K562 (cell line): ENCODE measurements around the gene MTFMT. TPM values are rescaled to one million over a fixed set of nuclear protein-coding genes. Genes with fewer than 3 reads are reported as not detected.

ENCODE experiments used
- ATAC-seq: fragments of 200-7000 bp; cut with Tn5 transposase; 3 replicates; pipeline ENCODE4 v1.9.1; 2020; ENCODE audit warnings: moderate library complexity
- BruUV-seq: library from RNA; stranded (reverse); fragments of 400-500 nt; replicated peaks from 2 replicates; lab custom pipeline; 2021; lab: Mats Ljungman, UMichigan
- CTCF ChIA-PET: fragments of 300-600 bp; formaldehyde crosslinking; extraction: SDS; loops from one replicate; lab custom pipeline; 2021; ENCODE audit warnings: low intra/inter-chr PET ratio; lab: Yijun Ruan, JAX
- POLR2A ChIA-PET: fragments of 300-600, 350-650 bp; sonication (Branson Sonifier 250); formaldehyde crosslinking; extraction: SDS; loops from one replicate; lab custom pipeline; 2021; ENCODE audit warnings: antibody characterized with exemption, inconsistent platforms; lab: Yijun Ruan, JAX
- DNase-seq, 4 experiments: peaks; one replicate each; pipeline versions ENCODE4 v3.0.0 to v3.0.0-alpha.2; 2011 to 2018; ENCODE audit warnings: low spot score in 3 of 4, mixed read lengths in 3 of 4; ENCODE audit errors: extremely low read depth in 1 of 4
- FAIRE-seq: peaks from 2 replicates; lab custom pipeline; 2011; peaks lifted over from hg19 to GRCh38; lab: Jason Lieb, UNC
- H2AFZ ChIP-seq: 2 replicates; pipeline ENCODE4 v1.6.0; 2011; ENCODE audit warnings: low read depth, low read length, control low read depth, inconsistent platforms
- H3K27ac ChIP-seq: fragments of 200-600 bp; 3 replicates; pipeline ENCODE4 v1.8.0; 2011; ENCODE audit warnings: low read depth, mild to moderate bottlenecking, control low read depth, inconsistent platforms, low read length, moderate library complexity, mixed read lengths; ENCODE audit errors: extremely low read depth
- H3K27me3 ChIP-seq, 2 experiments: fragments of 300-600 bp in 1 of 2; 2 replicates in 1 of 2; 3 replicates in 1 of 2; pipeline versions ENCODE4 v1.6.0 to v1.8.0; 2011; ENCODE audit warnings: inconsistent platforms in 2 of 2, low read length in 2 of 2, mild to moderate bottlenecking in 1 of 2, mixed read lengths in 1 of 2, moderate library complexity in 1 of 2; ENCODE audit not compliant: control insufficient read depth in 2 of 2, insufficient read depth in 2 of 2
- H3K36me3 ChIP-seq: fragments of 300-600 bp; 3 replicates; pipeline ENCODE4 v1.8.0; 2011; ENCODE audit warnings: mild to moderate bottlenecking, low read length, inconsistent platforms; ENCODE audit not compliant: control insufficient read depth, insufficient read depth
- H3K4me1 ChIP-seq, 2 experiments: fragments of 200-600 bp in 1 of 2; replicated peaks in 1 of 2; 2 replicates in 1 of 2; 3 replicates in 1 of 2; pipeline versions ENCODE4 v1.5.1 to v1.8.0; 2011; ENCODE audit warnings: inconsistent platforms in 2 of 2, low read length in 2 of 2, mild to moderate bottlenecking in 1 of 2, mixed read lengths in 1 of 2, moderate library complexity in 1 of 2; ENCODE audit not compliant: control insufficient read depth in 2 of 2, insufficient read depth in 2 of 2
- H3K4me2 ChIP-seq: 2 replicates; pipeline ENCODE4 v1.6.1; 2011; ENCODE audit warnings: low read length, control low read depth, inconsistent platforms, mixed read lengths; ENCODE audit not compliant: insufficient read depth
- H3K4me3 ChIP-seq: fragments of 200-600 bp; sonication (generic), shearing (Covaris generic); 2 replicates; pipeline ENCODE4 v1.5.1; 2016; ENCODE audit warnings: control low read depth, inconsistent platforms
- H3K79me2 ChIP-seq: fragments of 200-600 bp; 3 replicates; pipeline ENCODE4 v1.8.0; 2011; ENCODE audit warnings: low read length, inconsistent platforms; ENCODE audit not compliant: control insufficient read depth, insufficient read depth
- H3K9ac ChIP-seq, 2 experiments: 2 replicates each; pipeline versions ENCODE4 v1.6.0 to v1.6.1; 2011; ENCODE audit warnings: low read depth in 2 of 2, low read length in 2 of 2, control low read depth in 1 of 2, inconsistent platforms in 1 of 2, mild to moderate bottlenecking in 1 of 2, mixed read lengths in 1 of 2; ENCODE audit not compliant: insufficient read depth in 1 of 2
- H3K9me1 ChIP-seq: one replicate; pipeline ENCODE4 v1.6.0; 2011; ENCODE audit warnings: inconsistent platforms, mild to moderate bottlenecking, low read length, moderate library complexity; ENCODE audit not compliant: control insufficient read depth, insufficient read depth
- H3K9me3 ChIP-seq: replicated peaks from 2 replicates; pipeline ENCODE4 v1.5.1; 2011; ENCODE audit warnings: low read depth, low read length, inconsistent platforms; ENCODE audit not compliant: control insufficient read depth, insufficient read depth
- H4K20me1 ChIP-seq: replicated peaks from 2 replicates; pipeline ENCODE4 v1.6.1; 2011; ENCODE audit warnings: low read length, inconsistent platforms, mixed read lengths; ENCODE audit not compliant: control insufficient read depth, insufficient read depth
- CBFA2T3 ChIP-seq: fragments of 450-650 bp; IDR thresholded peaks from 2 replicates; pipeline ENCODE4 v1.6.1; 2017
- CREB1 ChIP-seq, 2 experiments: sonication (generic) in 1 of 2; formaldehyde crosslinking in 1 of 2; IDR thresholded peaks; 2 replicates each; pipeline versions ENCODE4 v1.6.1 to v1.8.0; 2012 to 2022; ENCODE audit warnings: inconsistent platforms in 1 of 2, mild to moderate bottlenecking in 1 of 2, missing genetic modification reagents in 1 of 2, moderate library complexity in 1 of 2
- HDAC3 ChIP-seq: fragments of 450-650 bp; IDR thresholded peaks from 2 replicates; pipeline ENCODE4 v1.6.1; 2018; ENCODE audit warnings: borderline replicate concordance, mild to moderate bottlenecking, moderate library complexity; ENCODE audit not compliant: partially characterized antibody
- KDM2B ChIP-seq: fragments of 250-450 bp; sonication (Bioruptor Pico); IDR thresholded peaks from 2 replicates; pipeline ENCODE4 v1.8.0; 2021; ENCODE audit warnings: mild to moderate bottlenecking, moderate library complexity
- MAFK ChIP-seq: IDR thresholded peaks from 2 replicates; pipeline ENCODE4 v1.6.1; 2011; ENCODE audit warnings: low read length, improper control_type of control experiment
- PRPF4 ChIP-seq: fragments of 200-400 bp; formaldehyde crosslinking; IDR thresholded peaks from one replicate; pipeline ENCODE4 v1.6.1; 2017; ENCODE audit warnings: low read length, low read depth, mild to moderate bottlenecking; ENCODE audit not compliant: insufficient read depth, poor library complexity, severe bottlenecking
- PTBP1 ChIP-seq: fragments of 200-400 bp; formaldehyde crosslinking; IDR thresholded peaks from 2 replicates; pipeline ENCODE4 v1.6.1; 2017; ENCODE audit warnings: low read depth, low read length
- RCOR1 ChIP-seq, 2 experiments: IDR thresholded peaks; 2 replicates each; pipeline ENCODE4 v1.6.1; 2012; ENCODE audit warnings: low read depth in 2 of 2, low read length in 2 of 2, borderline replicate concordance in 1 of 2, improper control_type of control experiment in 1 of 2
- ZBTB7A ChIP-seq: IDR thresholded peaks from 2 replicates; pipeline ENCODE4 v1.6.1; 2011; ENCODE audit warnings: low read depth, mild to moderate bottlenecking, low read length, moderate library complexity, borderline replicate concordance; ENCODE audit not compliant: control insufficient read depth
- ZNF121 ChIP-seq: sonication (generic); formaldehyde crosslinking; conservative IDR thresholded peaks from 2 replicates; pipeline ENCODE4 v1.8.0; 2022; ENCODE audit warnings: missing genetic modification reagents
- ZNF280B ChIP-seq: fragments of 250-450 bp; sonication (Bioruptor Pico); IDR thresholded peaks from 2 replicates; pipeline ENCODE4 v1.5.1; 2021; ENCODE audit warnings: mild to moderate bottlenecking
- ZNF766 ChIP-seq: fragments of 200-800 bp; sonication (Bioruptor generic); conservative IDR thresholded peaks from 2 replicates; pipeline ENCODE4 v1.6.1; 2016; ENCODE audit warnings: missing genetic modification characterization, missing compliant biosample characterization
- ZNF79 ChIP-seq: fragments of 250-450 bp; sonication (Bioruptor Pico); IDR thresholded peaks from 2 replicates; pipeline ENCODE4 v1.4.0; 2020; ENCODE audit warnings: low read depth, mild to moderate bottlenecking, moderate library complexity
- WGBS: fragments of 100-300 bp; shearing (Covaris generic); methylation state at CpG from one replicate; pipeline ENCODE4 v1.1.6; 2016; ENCODE audit warnings: low coverage, mixed read lengths; ENCODE audit not compliant: insufficient coverage; ENCODE audit errors: missing lambda C conversion rate; 5-methylcytosine and 5-hydroxymethylcytosine counted together
- in situ Hi-C: fragments of 300-500 bp; cut with MboI; formaldehyde crosslinking; loops from 4 replicates; pipeline ENCODE4 v1.15.0; 2018; ENCODE audit warnings: inconsistent platforms, mixed read lengths
- intact Hi-C: fragments of 100-400 bp; cut with micrococcal nuclease; formaldehyde crosslinking; loops from 2 replicates; pipeline ENCODE4 v1.14.2; 2022
- polyA plus RNA-seq, 8 experiments: library from polyadenylated mRNA; depleted of rRNA in 4 of 8; stranded (reverse) in 5 of 8; unstranded in 3 of 8; fragments of >200 nt; fragmentation: Nextera tagmentation in 2 of 8; fragmentation: Illumina TruSeq in 1 of 8; extraction: Ambion mirVana in 2 of 8; extraction: Trizol in 1 of 8; gene quantifications; 2 replicates each; pipeline versions ENCODE4 v1.2.1 to v1.2.3, GENCODE V29; 2011 to 2014; ENCODE audit warnings: inconsistent platforms in 1 of 8, missing spikeins in 1 of 8
- total RNA-seq, 7 experiments: library from RNA; depleted of rRNA in 6 of 7; stranded (reverse); fragments of >200 nt in 6 of 7; fragmentation: Illumina TruSeq in 2 of 7; extraction: Trizol in 2 of 7; gene quantifications; 2 replicates each; pipeline versions ENCODE4 v1.2.1 to v1.2.3, GENCODE V29; 2011 to 2021; ENCODE audit warnings: low replicate concordance in 1 of 7
- TF ChIP-seq, protein P1 (sequence below): fragments of 450-650 bp; IDR thresholded peaks from 2 replicates; pipeline ENCODE4 v1.6.1; 2016; ENCODE audit warnings: antibody characterized with exemption
- TF ChIP-seq, protein P2 (sequence below), 3 experiments: fragments of 200-800 bp in 1 of 3; sonication (Bioruptor generic) in 1 of 3; sonication (generic) in 1 of 3; formaldehyde crosslinking in 1 of 3; IDR thresholded peaks; 2 replicates each; pipeline versions ENCODE4 v1.6.1 to v1.8.0; 2016 to 2022; ENCODE audit warnings: mild to moderate bottlenecking in 2 of 3, missing compliant biosample characterization in 2 of 3, missing genetic modification characterization in 2 of 3, missing genetic modification reagents in 1 of 3
- TF ChIP-seq, protein P3 (sequence below): sonication (generic); formaldehyde crosslinking; IDR thresholded peaks from 2 replicates; pipeline ENCODE4 v1.8.1; 2022; ENCODE audit warnings: missing genetic modification reagents

MTFMT gene
- total and polyA plus RNA-seq, 9 of the 15 experiments (the other 6 are each of a cell fraction or from before 2014, with no cell fraction given) = 1.4 to 31.1 (median 16.2) TPM

GRCh38 chr15:64960153-64960552 lies 69.3 kb downstream of the MTFMT start (continued):
- TF ChIP-seq ZNF121 (CRISPR knock-in tag) = no peak
- TF ChIP-seq, protein P1, sequence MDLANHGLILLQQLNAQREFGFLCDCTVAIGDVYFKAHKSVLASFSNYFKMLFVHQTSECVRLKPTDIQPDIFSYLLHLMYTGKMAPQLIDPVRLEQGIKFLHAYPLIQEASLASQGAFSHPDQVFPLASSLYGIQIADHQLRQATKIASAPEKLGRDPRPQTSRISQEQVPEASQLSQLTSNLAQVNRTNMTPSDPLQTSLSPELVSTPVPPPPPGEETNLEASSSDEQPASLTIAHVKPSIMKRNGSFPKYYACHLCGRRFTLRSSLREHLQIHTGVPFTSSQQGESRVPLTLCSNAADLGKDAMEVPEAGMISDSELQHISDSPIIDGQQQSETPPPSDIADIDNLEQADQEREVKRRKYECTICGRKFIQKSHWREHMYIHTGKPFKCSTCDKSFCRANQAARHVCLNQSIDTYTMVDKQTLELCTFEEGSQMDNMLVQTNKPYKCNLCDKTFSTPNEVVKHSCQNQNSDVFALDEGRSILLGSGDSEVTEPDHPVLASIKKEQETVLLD = no peak

- H3K27ac ChIP-seq = no peak overlapping the region
- in situ Hi-C loops = no loop called here
- POLR2A ChIA-PET = no interaction called here
- intact Hi-C loops = no loop called here
- H3K4me1 ChIP-seq = no peaks in the 10 kb centered on the region
- 90% methylated on average over 8 of the region's 9 CpGs for WGBS
- H3K27me3 ChIP-seq = no peaks in the 10 kb centered on the region
- no peak overlapping the region for H2AFZ ChIP-seq
- BruUV-seq = no TSS peak
- no peak overlapping the region for H3K9ac ChIP-seq
- ATAC-seq (no peak), FAIRE-seq (no peak), DNase-seq (no peak)
- H3K9me3 ChIP-seq = no peaks in the 10 kb centered on the region
- H4K20me1 ChIP-seq = no peaks in the 10 kb centered on the region
- no peaks in the 10 kb centered on the region for H3K9me1 ChIP-seq
- H3K36me3 ChIP-seq = peaks cover 70% of the 10 kb centered on the region; the same call in 2 of the 3 replicates
- H3K4me2 ChIP-seq = no peak overlapping the region
- no peaks in the 10 kb centered on the region for H3K79me2 ChIP-seq
- CTCF ChIA-PET = no interaction called here
- no peak overlapping the region for H3K4me3 ChIP-seq
- no peak for TF ChIP-seq ZBTB7A
- no peak for TF ChIP-seq PRPF4
- TF ChIP-seq, protein P2, sequence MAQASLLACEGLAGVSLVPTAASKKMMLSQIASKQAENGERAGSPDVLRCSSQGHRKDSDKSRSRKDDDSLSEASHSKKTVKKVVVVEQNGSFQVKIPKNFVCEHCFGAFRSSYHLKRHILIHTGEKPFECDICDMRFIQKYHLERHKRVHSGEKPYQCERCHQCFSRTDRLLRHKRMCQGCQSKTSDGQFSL (CRISPR knock-in tag; IDR thresholded peaks at IDR 0.05) = no peak
- TF ChIP-seq, protein P2 (tag; IDR thresholded peaks at IDR 0.05) = no peak
- no peak for TF ChIP-seq PTBP1
- no peak for TF ChIP-seq MAFK
- TF ChIP-seq ZNF766 (CRISPR knock-in tag) = no peak
- no peak for TF ChIP-seq CBFA2T3
- TF ChIP-seq ZNF79 (CRISPR knock-in tag) = no peak
- no peak for TF ChIP-seq RCOR1 (IDR thresholded peaks at IDR 0.05; ENCODE audit: borderline replicate concordance in 1 of 2, low read depth in 2 of 2, low read length in 2 of 2)
- TF ChIP-seq ZNF280B (CRISPR knock-in tag) = no peak
- TF ChIP-seq, protein P3, sequence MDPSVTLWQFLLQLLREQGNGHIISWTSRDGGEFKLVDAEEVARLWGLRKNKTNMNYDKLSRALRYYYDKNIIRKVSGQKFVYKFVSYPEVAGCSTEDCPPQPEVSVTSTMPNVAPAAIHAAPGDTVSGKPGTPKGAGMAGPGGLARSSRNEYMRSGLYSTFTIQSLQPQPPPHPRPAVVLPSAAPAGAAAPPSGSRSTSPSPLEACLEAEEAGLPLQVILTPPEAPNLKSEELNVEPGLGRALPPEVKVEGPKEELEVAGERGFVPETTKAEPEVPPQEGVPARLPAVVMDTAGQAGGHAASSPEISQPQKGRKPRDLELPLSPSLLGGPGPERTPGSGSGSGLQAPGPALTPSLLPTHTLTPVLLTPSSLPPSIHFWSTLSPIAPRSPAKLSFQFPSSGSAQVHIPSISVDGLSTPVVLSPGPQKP = no peak
- TF ChIP-seq HDAC3 = no peak
- TF ChIP-seq CREB1 (IDR thresholded peaks at IDR 0.05) = no peak
- no peak for TF ChIP-seq CREB1 (CRISPR knock-in tag; IDR thresholded peaks at IDR 0.05)
- TF ChIP-seq KDM2B (CRISPR knock-in tag) = no peak
These were observed 70.3 kb downstream of the MTFMT start for GRCh38 chr15:64959128-64959527.
